Prostate gland (tissue), 2 donors: Measurements from ENCODE around the gene HBD.

Source experiments
- POLR2A ChIP-seq: fragments of 450-650 bp; IDR thresholded peaks from one replicate; pipeline ENCODE4 v1.6.1; 2016; ENCODE audit warnings: antibody characterized with exemption, mild to moderate bottlenecking
- POLR2AphosphoS5 ChIP-seq: sonication (generic); formaldehyde crosslinking; IDR thresholded peaks from one replicate; pipeline ENCODE4 v1.6.1; 2017; ENCODE audit warnings: antibody characterized with exemption
- TF ChIP-seq, protein P1 (sequence below), 4 experiments: fragments of 200-600 bp in 2 of 4; fragments of 450-650 bp in 2 of 4; sonication (generic) in 2 of 4; IDR thresholded peaks; 1 replicate in 3 of 4; 2 replicates in 1 of 4; pipeline ENCODE4 v1.5.1; 2016 to 2019; ENCODE audit warnings: antibody characterized with exemption in 4 of 4, mild to moderate bottlenecking in 2 of 4, moderate library complexity in 2 of 4

- TF ChIP-seq, protein P1, sequence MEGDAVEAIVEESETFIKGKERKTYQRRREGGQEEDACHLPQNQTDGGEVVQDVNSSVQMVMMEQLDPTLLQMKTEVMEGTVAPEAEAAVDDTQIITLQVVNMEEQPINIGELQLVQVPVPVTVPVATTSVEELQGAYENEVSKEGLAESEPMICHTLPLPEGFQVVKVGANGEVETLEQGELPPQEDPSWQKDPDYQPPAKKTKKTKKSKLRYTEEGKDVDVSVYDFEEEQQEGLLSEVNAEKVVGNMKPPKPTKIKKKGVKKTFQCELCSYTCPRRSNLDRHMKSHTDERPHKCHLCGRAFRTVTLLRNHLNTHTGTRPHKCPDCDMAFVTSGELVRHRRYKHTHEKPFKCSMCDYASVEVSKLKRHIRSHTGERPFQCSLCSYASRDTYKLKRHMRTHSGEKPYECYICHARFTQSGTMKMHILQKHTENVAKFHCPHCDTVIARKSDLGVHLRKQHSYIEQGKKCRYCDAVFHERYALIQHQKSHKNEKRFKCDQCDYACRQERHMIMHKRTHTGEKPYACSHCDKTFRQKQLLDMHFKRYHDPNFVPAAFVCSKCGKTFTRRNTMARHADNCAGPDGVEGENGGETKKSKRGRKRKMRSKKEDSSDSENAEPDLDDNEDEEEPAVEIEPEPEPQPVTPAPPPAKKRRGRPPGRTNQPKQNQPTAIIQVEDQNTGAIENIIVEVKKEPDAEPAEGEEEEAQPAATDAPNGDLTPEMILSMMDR (IDR thresholded peaks at IDR 0.05): no peak
- TF ChIP-seq POLR2AphosphoS5 (no peak), POLR2A (no peak)
These were observed 11.1 kb downstream of the HBD start for GRCh38 chr11:5223146-5223545.
